ENCODE results near the gene SLX9.

- no peak for TF ChIP-seq SUZ12 (IDR thresholded peaks at IDR 0.05)
- no peak for TF ChIP-seq BHLHE40 (IDR thresholded peaks at IDR 0.05; ENCODE audit: borderline replicate concordance)
- TF ChIP-seq FOXM1 (IDR thresholded peaks at IDR 0.05; ENCODE audit: borderline replicate concordance), result no peak
- TF ChIP-seq TARDBP (IDR thresholded peaks at IDR 0.05), result no peak
- no peak for TF ChIP-seq ARNT (IDR thresholded peaks at IDR 0.05)
- no peak for TF ChIP-seq SP1 (IDR thresholded peaks at IDR 0.05)
- no peak for TF ChIP-seq ELF4 (IDR thresholded peaks at IDR 0.05)
- no peak for TF ChIP-seq FOXK2 (IDR thresholded peaks at IDR 0.05)
- no peak for TF ChIP-seq PKNOX1 (IDR thresholded peaks at IDR 0.05)
- TF ChIP-seq LEF1 (IDR thresholded peaks at IDR 0.05; ENCODE audit: borderline replicate concordance), result no peak
- no peak for TF ChIP-seq NFRKB (IDR thresholded peaks at IDR 0.05)
- TF ChIP-seq HDGF (IDR thresholded peaks at IDR 0.05; ENCODE audit: borderline replicate concordance), result no peak
- TF ChIP-seq L3MBTL2 (conservative IDR thresholded peaks at IDR 0.05), result no peak
- TF ChIP-seq CTBP1 (IDR thresholded peaks at IDR 0.05; ENCODE audit: borderline replicate concordance), result no peak
These were observed 82.9 kb downstream of the SLX9 start for GRCh38 chr21:45022736-45023135.
